ENCODE measurements around the gene KIAA1671.

The KIAA1671 gene

GRCh38 chr22:25014896-25015755, 62.6 kb downstream of the KIAA1671 start:
- TF ChIP-seq, protein P1, sequence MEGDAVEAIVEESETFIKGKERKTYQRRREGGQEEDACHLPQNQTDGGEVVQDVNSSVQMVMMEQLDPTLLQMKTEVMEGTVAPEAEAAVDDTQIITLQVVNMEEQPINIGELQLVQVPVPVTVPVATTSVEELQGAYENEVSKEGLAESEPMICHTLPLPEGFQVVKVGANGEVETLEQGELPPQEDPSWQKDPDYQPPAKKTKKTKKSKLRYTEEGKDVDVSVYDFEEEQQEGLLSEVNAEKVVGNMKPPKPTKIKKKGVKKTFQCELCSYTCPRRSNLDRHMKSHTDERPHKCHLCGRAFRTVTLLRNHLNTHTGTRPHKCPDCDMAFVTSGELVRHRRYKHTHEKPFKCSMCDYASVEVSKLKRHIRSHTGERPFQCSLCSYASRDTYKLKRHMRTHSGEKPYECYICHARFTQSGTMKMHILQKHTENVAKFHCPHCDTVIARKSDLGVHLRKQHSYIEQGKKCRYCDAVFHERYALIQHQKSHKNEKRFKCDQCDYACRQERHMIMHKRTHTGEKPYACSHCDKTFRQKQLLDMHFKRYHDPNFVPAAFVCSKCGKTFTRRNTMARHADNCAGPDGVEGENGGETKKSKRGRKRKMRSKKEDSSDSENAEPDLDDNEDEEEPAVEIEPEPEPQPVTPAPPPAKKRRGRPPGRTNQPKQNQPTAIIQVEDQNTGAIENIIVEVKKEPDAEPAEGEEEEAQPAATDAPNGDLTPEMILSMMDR (IDR thresholded peaks at IDR 0.05) = no peak
- peaks cover 50% of the 10 kb centered on the region for H3K36me3 Mint-ChIP-seq (ENCODE audit: low read depth)
- H3K27me3 Mint-ChIP-seq (ENCODE audit: low read depth, poor library complexity) = peaks cover 3% of the 10 kb centered on the region
- peaks cover 29% of the 10 kb centered on the region for H3K4me1 Mint-ChIP-seq
- no peak for DNase-seq
- no peak overlapping the region for H3K4me3 Mint-ChIP-seq
- H3K27ac Mint-ChIP-seq = no peak overlapping the region
- peaks cover 35% of the 10 kb centered on the region for H3K9me3 Mint-ChIP-seq

DNA sequence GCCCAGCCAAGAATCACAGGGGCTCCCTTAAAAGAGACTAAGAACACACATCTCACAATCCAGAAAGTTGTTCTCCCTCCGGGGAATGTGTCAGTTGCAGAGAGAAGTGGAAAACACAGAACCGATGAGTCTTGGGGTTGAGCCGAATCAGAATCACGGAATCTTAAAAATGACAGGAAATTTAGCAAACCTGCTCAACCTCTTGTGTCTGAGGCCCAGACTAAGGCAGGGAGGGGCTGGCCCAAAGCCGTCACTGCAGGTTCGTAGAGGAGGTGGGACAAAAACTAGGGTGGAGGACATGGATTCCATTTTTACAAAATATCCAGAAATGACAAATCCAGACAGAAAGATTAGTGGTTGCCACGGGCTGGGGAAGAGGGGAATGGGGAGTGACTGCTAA, 63.8 kb downstream of the KIAA1671 start:
- TF ChIP-seq, protein P1 (IDR thresholded peaks at IDR 0.05) = no peak
- Mint-ChIP-seq H3K9me3 (peaks cover 39% of the 10 kb centered on the region), H3K27me3 (ENCODE audit: low read depth, poor library complexity) (peaks cover 3% of the 10 kb centered on the region), H3K27ac (no peak overlapping the region), H3K4me3 (no peak overlapping the region), H3K36me3 (ENCODE audit: low read depth) (peaks cover 55% of the 10 kb centered on the region), H3K4me1 (peaks cover 41% of the 10 kb centered on the region)
- DNase-seq = no peak

GRCh38 chr22:25018009-25018408, 65.5 kb downstream of the KIAA1671 start:
- TF ChIP-seq, protein P1 (IDR thresholded peaks at IDR 0.05) = no peak
- DNase-seq = no peak
- Mint-ChIP-seq H3K27ac (no peak overlapping the region), H3K27me3 (ENCODE audit: low read depth, poor library complexity) (peaks cover 3% of the 10 kb centered on the region), H3K36me3 (ENCODE audit: low read depth) (peaks cover 55% of the 10 kb centered on the region), H3K9me3 (peaks cover 39% of the 10 kb centered on the region), H3K4me3 (no peak overlapping the region), H3K4me1 (peaks cover 49% of the 10 kb centered on the region)

DNA sequence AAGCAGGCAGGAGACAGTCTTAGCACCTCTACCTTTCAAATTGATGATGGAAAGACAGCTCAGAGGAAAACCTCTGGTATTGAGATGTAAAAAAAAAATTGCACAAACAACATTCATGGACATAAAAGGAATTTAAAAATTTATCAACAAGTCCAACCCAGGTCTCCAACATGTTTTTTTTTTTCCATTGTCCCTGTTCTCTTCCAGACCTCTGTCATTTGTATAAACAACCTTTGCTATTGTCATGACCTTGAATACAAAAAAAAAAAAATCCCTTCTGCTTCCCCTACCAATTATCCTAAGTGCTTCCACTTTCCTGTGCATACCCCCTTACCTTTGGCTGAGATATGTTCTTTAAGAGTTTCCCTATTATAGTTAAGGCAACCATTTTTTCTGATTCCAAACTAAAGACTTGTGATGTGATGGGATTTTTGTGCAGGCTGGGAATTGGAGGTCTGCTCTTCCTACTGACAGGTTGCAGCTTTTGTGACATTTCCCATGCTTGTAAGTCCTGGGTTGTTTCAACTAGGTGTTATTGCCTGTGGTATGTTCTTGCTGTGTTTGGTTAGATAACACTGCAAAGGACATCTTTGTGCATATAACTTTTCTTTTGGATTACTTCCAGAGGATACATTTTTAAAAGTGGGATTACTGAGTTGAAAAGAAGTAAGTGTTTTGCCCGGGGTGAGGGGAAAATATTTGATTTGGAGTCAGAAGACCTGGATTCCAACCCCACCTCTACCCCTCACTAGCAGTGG, 67.1 kb downstream of the KIAA1671 start:
- no peak overlapping the region for H3K4me3 Mint-ChIP-seq
- H3K36me3 Mint-ChIP-seq (ENCODE audit: low read depth) = peaks cover 49% of the 10 kb centered on the region
- peaks cover 39% of the 10 kb centered on the region for H3K9me3 Mint-ChIP-seq
- TF ChIP-seq, protein P1 (IDR thresholded peaks at IDR 0.05) = no peak
- peaks cover 3% of the 10 kb centered on the region for H3K27me3 Mint-ChIP-seq (ENCODE audit: low read depth, poor library complexity)
- no peak overlapping the region for H3K27ac Mint-ChIP-seq
- peaks cover 46% of the 10 kb centered on the region for H3K4me1 Mint-ChIP-seq
- no peak for DNase-seq

- Mint-ChIP-seq H3K9me3 (peaks cover 26% of the 10 kb centered on the region), H3K4me3 (no peak overlapping the region), H3K4me1 (peaks cover 64% of the 10 kb centered on the region), H3K27ac (peak overlapping the region; percentile 96), H3K27me3 (ENCODE audit: low read depth, poor library complexity) (peaks cover 3% of the 10 kb centered on the region), H3K36me3 (ENCODE audit: low read depth) (peaks cover 32% of the 10 kb centered on the region)
- TF ChIP-seq, protein P1 (IDR thresholded peaks at IDR 0.05) = no peak
- DNase-seq = no peak
Measured at GRCh38 chr22:25021409-25021808, 68.9 kb downstream of the KIAA1671 start.

Data from nephron progenitor cell (in vitro differentiated cells).